Muscle layer of duodenum (tissue), 2 donors: ENCODE measurements around the gene NTRK2.
A peak's percentile ranks its signal among the peaks of the same experiment; 100 is the strongest.

Experiments
- H3K27ac ChIP-seq: one replicate; pipeline ENCODE4 v1.7.0; 2013; ENCODE audit warnings: mild to moderate bottlenecking, low read length
- H3K27me3 ChIP-seq: one replicate; pipeline ENCODE4 v1.7.0; 2013; ENCODE audit warnings: low read depth, mild to moderate bottlenecking, control low read depth, low read length
- H3K36me3 ChIP-seq, 2 donors: one replicate each; pipeline ENCODE4 v1.7.0; 2013; ENCODE audit warnings: low read length in 2 of 2, control low read depth in 1 of 2, mild to moderate bottlenecking in 1 of 2; ENCODE audit not compliant: insufficient read depth in 2 of 2, control insufficient read depth in 1 of 2
- H3K4me1 ChIP-seq, 2 donors: one replicate each; pipeline ENCODE4 v1.7.0; 2013; ENCODE audit warnings: low read length in 2 of 2, mild to moderate bottlenecking in 2 of 2, control low read depth in 1 of 2, moderate library complexity in 1 of 2; ENCODE audit not compliant: insufficient read depth in 2 of 2, control insufficient read depth in 1 of 2
- H3K4me3 ChIP-seq, 2 donors: one replicate each; pipeline ENCODE4 v1.7.0; 2013; ENCODE audit warnings: low read length in 2 of 2, low read depth in 1 of 2, mild to moderate bottlenecking in 1 of 2
- H3K9me3 ChIP-seq, 2 donors: one replicate each; pipeline ENCODE4 v1.7.0; 2013; ENCODE audit warnings: low read length in 2 of 2, control low read depth in 1 of 2, mild to moderate bottlenecking in 1 of 2; ENCODE audit not compliant: control insufficient read depth in 1 of 2
- donor health status: healthy.

NTRK2 gene

DNA sequence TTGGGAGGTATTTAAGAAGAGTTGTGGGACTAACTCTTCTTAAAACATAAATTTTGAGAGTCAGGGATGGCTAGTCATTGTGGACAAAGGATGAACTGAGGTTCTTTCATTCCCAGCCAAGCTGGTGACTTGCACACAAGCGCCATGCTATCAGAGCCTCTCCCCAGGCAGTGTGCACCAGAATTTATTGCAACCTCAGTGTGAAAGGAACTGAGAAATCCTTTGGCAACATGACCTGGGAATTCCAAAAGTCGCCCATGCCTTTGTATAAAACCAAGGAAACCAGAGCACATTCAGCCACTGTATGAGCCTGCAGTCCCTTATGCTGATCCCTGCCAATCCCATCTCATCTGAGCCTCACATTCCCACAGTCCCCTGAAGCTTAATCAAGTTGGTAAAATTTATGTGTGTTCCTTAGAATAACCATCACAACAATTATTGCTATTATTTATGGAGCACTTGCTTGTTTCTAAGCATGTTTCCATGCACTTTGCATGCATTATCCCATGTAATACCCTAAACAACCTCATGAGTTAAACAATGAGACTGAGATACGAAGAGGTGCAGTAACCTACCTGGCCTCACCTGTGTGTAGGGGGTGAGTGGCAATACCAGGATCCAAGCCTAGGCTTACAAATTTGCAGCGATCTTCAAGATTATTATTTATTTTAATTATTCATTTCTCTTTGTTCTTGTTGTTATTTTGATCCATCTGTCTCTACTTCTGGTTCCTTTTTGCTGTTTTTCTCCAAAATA, 116.4 kb downstream of the NTRK2 start:
- Histone ChIP-seq H3K27ac (no peak overlapping the region), H3K27me3 (no peaks in the 10 kb centered on the region), H3K4me3 (no peak overlapping the region), H3K9me3 (no peaks in the 10 kb centered on the region), H3K4me1 (no peaks in the 10 kb centered on the region), H3K36me3 (no peaks in the 10 kb centered on the region)

DNA sequence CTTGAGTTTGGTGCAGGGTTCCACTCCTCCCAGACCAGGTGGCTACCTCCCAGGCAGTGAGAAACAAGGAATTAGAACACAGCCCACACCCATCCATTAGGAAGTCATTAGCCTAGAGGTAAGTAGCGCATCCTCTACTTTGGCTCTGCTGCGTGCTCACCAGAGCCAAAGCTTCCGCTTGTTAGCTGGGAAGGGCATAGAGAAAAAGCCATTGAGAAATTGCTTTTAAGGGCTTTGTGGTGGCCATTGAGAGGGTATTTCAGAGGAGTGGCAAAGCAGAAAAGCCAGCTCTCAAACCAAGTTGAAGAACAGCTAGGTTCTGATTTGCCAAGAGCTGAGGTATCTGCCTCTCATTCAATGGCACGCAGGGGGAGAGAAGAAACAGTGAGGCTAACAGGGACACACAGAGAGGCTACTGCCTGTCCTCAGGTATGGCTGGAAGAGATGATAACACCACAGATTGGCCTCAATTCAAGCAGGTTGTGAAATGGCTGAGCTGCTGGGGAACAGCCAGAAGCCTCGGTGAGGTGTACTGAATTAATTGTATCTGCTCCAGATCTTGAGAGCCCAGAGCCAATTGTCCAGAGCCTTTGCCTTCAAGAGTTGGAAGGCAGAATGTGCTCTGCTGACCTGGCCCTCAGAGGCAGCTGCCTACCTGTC, 119.4 kb downstream of the NTRK2 start:
- no peaks in the 10 kb centered on the region for H3K36me3 ChIP-seq
- H3K27me3 ChIP-seq, result no peaks in the 10 kb centered on the region
- H3K4me3 ChIP-seq, result no peak overlapping the region
- H3K27ac ChIP-seq, result no peak overlapping the region
- H3K9me3 ChIP-seq, result no peaks in the 10 kb centered on the region
- H3K4me1 ChIP-seq, result no peaks in the 10 kb centered on the region

DNA sequence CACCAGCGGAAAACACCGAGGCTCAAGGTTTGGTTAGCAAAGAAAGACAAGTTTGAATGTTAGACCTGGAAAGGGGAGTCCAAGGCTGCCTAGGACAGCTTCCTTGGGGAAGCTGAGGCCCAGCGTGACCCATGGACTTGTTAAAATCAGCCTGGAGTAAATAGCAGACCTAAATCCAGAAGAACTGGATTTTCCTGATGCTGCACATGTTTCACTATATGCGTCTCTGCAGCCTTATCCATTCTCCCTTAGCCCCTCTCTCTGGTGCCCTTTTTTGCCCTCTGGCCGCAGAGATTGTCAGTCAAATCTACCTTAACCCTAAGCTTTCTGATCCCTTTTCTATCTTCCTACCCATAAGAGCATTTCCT, 119.9 kb downstream of the NTRK2 start:
- Histone ChIP-seq H3K27me3 (no peaks in the 10 kb centered on the region), H3K36me3 (no peaks in the 10 kb centered on the region), H3K9me3 (no peaks in the 10 kb centered on the region), H3K4me1 (no peaks in the 10 kb centered on the region), H3K27ac (no peak overlapping the region), H3K4me3 (no peak overlapping the region)

DNA sequence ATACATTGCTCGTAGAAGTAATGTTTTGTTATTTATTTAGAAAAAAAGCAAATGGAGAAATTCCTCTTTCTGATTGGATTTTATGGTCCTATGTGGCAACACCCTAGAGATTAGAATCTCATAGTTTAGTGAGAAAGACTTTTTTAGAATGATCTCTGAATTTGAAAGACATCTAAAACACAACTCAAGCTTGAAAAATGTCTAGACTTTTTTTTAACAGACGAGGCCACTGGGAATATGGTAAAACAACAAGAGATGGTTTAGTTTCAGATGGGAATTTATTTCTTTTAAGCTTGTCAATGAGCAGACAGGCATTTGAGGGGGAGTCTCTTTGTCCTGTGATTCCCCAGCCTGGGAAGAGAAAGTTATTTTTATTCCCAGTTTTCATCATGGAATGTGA, 122.1 kb downstream of the NTRK2 start:
- Histone ChIP-seq H3K27me3 (no peaks in the 10 kb centered on the region), H3K27ac (no peak overlapping the region), H3K4me1 (no peaks in the 10 kb centered on the region), H3K36me3 (no peaks in the 10 kb centered on the region), H3K4me3 (no peak overlapping the region), H3K9me3 (no peaks in the 10 kb centered on the region)

DNA sequence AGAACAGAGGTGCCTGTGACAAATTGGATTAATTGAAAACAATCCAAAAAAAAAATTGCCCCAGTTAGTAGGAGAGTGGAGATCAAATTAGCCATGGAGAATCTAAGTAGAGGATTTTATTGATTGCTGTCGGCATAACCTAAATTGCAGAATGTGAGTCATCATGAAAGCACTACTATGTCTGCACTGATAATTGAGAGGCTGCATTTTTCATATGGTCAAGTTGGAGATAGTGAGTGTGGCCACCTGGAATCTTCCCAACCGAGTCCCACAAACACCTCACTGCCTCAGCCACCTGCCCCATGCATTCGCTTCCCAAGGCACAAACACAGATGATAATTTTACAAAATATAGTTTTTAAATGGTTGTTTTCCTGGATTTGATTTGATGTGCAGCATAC, 123.7 kb downstream of the NTRK2 start:
- H3K27me3 ChIP-seq, result no peaks in the 10 kb centered on the region
- no peaks in the 10 kb centered on the region for H3K36me3 ChIP-seq
- H3K9me3 ChIP-seq, result no peaks in the 10 kb centered on the region
- H3K4me3 ChIP-seq, result no peak overlapping the region
- no peak overlapping the region for H3K27ac ChIP-seq
- H3K4me1 ChIP-seq, result no peaks in the 10 kb centered on the region

DNA sequence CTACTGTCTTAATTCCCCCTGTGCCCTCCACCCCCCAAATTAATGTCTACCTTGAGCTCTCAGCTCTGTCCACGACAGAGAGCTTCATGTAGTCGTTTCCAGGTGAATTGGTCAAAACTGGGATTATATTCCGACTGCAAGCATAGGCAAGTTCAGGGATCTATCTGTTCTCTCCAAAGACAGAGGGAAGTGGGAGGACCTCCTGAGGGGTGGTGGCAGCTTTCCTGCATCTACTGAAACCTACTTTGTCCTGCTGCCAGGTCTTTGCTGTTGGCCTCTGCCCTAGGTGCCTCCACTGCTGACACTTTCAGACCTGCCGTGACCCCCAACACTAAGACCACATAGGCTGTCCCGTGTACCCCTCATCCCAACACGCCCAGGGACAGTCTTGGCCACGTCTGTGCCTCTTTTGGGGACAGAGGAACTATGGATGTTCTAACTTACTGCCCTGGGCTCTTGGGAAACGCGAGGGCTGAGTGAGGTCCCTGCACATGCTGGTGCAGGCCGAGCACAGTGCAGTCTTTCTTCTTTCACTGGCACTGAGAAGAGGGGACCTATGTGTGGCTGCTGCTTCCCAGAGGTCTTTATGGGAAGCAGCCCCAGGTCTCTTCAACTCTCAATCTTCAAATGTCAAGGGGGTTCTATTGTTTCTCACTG, 125.6 kb downstream of the NTRK2 start:
- H3K27me3 ChIP-seq, result no peaks in the 10 kb centered on the region
- no peak overlapping the region for H3K27ac ChIP-seq
- no peaks in the 10 kb centered on the region for H3K4me1 ChIP-seq
- H3K9me3 ChIP-seq, result no peaks in the 10 kb centered on the region
- H3K4me3 ChIP-seq, result no peak overlapping the region
- H3K36me3 ChIP-seq, result no peaks in the 10 kb centered on the region

DNA sequence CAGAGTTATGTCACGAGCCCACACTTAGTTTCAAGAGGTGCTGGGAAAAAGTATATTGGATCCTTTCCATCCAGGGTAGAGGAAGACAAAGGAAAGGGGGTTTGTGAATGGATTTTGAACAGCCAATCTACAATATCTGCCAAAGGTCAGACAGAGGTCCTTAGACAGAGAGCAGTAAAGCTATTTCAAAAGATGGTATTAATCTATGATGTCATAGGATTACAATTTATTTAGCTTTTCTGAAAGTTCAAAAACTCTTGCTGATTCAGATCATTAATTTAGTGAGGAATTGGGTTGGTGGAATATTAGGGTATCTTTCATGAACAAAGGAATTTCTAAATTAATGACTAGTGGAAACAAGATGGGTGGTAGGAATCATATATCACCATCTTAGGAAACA, 126.9 kb downstream of the NTRK2 start:
- Histone ChIP-seq H3K4me3 (no peak overlapping the region), H3K27ac (no peak overlapping the region), H3K4me1 (no peaks in the 10 kb centered on the region), H3K27me3 (no peaks in the 10 kb centered on the region), H3K36me3 (no peaks in the 10 kb centered on the region), H3K9me3 (no peaks in the 10 kb centered on the region)

DNA sequence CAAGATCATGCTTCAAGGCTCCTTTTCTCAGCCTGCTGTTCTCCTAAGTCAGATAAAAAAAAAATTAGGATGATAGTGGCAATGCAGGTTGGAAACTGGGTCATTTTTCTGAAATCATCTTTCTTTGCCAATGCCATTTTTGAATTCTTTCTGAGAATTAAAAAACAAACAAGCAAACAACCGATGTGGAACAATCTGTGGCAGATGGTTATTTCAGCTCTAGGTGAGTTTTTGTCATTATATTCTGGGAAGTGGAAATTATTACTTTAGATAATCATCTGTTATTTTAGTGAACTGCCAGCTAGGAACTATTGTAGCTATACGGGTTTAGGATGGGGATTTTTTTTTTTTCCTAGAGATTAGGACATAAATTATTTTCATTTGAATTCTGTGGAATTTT, 129.7 kb downstream of the NTRK2 start:
- Histone ChIP-seq H3K36me3 (no peaks in the 10 kb centered on the region), H3K4me3 (no peak overlapping the region), H3K27me3 (no peaks in the 10 kb centered on the region), H3K27ac (no peak overlapping the region), H3K4me1 (no peaks in the 10 kb centered on the region), H3K9me3 (no peaks in the 10 kb centered on the region)

DNA sequence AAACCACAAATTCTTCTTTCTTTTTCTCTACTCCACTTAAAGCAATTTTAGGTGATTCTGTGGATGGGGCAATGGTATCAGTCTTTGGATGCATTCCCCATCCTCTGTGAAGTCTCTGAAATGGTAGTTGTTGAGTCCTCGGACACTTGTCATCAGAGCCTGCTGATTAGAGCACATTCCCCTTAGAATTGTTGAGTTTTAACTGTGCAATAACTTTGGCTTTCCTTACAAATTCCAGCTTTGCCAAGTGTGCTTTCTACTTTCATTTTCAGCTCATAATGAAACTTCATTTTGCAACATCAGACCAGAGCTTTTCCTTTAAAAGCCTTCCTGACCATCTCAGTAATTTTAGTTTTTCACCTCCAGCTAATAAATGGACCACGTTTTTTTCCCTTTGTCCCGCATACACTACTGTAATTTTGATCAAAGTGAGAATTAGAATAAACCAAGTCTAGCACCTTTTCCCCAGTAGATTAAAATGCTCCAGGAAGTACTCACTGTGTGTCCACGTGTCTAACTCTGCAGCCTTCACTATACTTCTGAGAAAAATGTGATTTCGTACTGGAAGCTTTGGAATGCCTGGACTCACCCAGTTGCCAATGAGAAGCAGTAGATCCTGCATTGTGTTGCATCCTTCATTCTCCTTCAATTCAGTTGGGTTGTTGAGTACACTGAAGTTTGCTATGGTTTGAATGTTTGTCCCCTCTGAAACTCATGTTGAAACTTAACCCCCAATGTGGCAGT, 135.6 kb downstream of the NTRK2 start:
- Histone ChIP-seq H3K9me3 (no peaks in the 10 kb centered on the region), H3K4me1 (no peaks in the 10 kb centered on the region), H3K27ac (no peak overlapping the region), H3K4me3 (peak overlapping the region in 1 of 2 donors; percentile 12), H3K27me3 (no peaks in the 10 kb centered on the region), H3K36me3 (no peaks in the 10 kb centered on the region)

DNA sequence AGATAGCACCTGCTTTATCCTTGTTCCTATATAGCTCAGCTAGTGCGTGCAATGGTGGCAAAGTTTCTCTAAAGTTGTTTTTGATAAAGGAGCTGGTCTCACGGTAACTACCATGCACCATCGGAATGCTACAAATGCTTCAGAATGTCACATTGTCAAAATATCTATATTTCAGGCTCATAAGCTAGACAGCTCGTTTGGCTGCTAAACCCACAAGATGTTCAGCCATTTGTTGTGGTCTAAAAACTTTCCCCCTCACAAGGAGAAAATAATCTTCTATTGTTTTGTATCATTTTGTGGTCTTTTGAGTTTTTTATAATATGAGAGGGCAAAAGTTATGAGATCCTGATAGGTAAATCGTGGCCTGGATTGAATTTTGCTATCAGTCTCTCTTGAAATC, 137.9 kb downstream of the NTRK2 start:
- Histone ChIP-seq H3K27me3 (no peaks in the 10 kb centered on the region), H3K4me1 (no peaks in the 10 kb centered on the region), H3K4me3 (no peak overlapping the region), H3K36me3 (no peaks in the 10 kb centered on the region), H3K9me3 (no peaks in the 10 kb centered on the region), H3K27ac (no peak overlapping the region)

DNA sequence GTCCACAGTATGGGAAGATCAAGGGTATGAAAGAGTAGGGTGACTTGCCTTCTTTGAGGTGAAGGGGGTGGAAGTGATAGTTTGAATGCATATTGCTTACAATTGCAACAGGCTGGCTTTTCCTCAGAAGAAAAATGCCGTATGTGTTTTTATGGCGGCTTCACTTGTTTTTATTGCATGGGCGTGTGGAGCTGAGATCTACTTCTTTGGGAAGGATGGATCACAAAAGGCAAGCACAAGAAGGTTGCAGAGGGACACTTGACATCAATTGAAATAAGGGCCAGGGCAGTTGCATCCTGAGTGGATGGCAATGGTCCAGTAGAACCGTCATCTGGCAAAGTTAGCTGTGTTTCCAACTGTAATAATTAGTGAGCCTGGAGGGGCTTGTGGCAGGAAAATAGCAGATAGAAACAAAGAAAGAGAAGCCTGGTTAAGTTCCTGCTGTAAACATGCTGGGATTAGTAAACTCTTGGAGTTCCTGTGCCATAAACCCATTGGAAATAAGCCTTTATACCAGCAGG, 138.4 kb downstream of the NTRK2 start:
- Histone ChIP-seq H3K4me1 (no peaks in the 10 kb centered on the region), H3K4me3 (no peak overlapping the region), H3K36me3 (no peaks in the 10 kb centered on the region), H3K27ac (no peak overlapping the region), H3K27me3 (no peaks in the 10 kb centered on the region), H3K9me3 (no peaks in the 10 kb centered on the region)
